ENCODE data around the gene DSCAML1.
A peak's percentile ranks its signal among the peaks of the same experiment; 100 is the strongest.

Gene DSCAML1

DNA sequence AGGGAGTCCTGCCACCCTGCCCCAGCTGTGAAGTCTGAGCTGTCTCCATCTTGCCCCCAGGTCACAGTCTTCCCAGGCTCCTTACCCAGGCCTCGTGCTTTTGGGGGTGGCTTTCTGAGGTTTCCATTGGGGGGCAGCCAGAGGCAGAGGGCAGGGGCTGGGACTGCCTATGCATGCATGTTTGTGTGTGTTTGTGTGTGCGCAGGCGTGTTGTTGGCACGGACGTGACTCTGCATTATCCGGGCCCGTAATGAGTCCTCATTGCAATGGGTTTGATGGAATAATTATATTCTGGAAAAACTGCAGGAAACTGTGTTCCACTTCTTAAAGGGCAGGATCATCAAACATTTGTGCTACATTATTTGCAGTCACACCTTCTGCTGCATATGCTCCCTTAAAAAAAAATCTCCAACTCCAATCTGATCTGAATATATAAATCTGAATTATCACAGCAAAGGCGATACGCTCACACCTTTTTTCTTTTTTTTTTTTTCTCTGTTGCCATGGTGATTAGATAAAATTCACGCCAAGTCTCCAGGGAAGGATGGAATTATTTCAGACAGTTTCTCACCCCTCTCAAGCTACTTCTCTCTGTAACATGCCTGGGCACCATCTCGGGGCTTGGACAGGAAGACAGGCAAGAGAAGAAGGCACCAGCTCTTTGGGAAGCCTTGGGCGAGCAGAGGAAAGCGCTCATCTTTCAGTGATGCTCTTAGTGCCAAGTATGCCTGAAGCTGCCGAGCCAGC lies 45.9 kb downstream of the DSCAML1 start:
- no peak for DNase-seq

DNA sequence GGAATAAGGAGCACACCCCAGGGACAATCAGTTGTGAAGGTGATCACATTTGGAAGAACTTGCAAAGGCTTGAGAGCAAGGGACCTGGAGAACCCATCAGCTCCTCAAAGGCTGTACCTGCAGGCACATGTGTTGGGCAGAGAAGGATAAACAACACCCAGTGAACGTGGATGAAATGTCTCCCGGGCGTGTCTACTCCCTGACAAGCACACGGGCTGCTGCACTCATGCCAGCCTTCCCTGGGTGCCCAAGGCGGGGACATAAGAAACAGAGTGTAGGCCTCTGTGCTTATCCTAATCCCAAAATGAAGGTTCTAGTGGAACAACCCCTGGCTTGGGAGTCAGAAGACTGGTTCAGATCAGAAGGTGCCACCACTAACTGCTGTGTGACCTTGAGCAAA lies 46.7 kb downstream of the DSCAML1 start:
- DNase-seq = no peak

- no peak for DNase-seq
Observed at GRCh38 chr11:117749541-117749910, 47.5 kb downstream of the DSCAML1 start.

DNA sequence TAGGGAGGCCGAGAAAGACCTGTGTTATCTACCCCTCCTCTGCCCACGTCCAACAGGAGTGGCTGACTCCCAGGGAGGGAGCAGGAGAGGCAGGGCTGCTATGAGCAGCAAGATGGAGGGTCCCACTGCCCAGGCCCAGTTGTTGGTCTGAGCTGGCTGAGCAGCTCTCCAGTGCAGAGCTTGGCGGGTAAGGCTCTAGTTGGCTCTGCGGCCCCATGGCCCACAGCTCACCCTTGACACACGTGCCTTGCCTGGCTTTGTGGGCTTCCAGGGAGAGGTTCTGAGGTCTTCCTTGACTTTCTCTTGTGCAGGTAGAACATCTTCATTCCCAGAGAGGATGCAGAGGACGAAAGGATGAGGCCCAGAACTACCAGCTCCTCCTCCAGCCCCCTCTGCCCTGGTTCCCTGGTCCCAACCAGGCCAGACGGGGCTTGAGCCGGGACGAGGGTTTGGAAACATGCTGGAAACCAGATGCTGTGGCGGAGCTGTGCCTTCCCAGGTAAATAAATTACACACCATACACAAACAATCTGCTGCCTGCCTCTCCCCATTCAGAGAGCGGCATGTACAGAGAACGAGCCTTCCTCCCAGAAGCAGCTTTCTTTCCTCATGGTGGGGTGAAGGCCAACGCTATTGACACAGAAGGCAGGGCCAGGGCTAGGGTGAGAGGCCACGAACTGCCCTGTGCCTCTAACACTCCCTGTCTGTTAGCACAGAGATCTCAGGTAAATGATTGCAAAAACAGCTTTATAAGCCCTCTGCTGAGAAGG lies 48.1 kb downstream of the DSCAML1 start:
- DNase-seq = no peak

DNA sequence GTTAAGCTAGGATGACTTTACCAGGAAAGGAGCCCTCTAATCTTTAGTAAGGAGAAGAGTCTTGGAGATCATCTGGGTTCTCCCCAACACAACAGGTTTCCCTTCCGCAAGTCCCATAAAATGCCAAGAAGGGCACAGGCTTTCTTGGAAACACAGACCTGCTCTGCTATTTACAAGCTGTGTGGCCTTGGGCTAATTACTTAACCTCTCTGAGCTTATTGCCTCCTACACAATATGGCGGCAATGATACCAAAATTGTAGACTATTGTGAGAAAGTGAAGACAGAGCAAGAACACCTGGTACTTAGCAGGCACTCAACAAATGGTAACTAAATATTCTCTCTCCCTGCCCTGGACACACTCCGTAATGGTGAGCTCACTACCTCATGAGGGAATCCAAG lies 49.1 kb downstream of the DSCAML1 start:
- no peak for DNase-seq

GRCh38 chr11:117745346-117745745 lies 51.7 kb downstream of the DSCAML1 start:
- no peak for DNase-seq

- no peak for DNase-seq
Observed at GRCh38 chr11:117744471-117745150, 52.4 kb downstream of the DSCAML1 start.

DNA sequence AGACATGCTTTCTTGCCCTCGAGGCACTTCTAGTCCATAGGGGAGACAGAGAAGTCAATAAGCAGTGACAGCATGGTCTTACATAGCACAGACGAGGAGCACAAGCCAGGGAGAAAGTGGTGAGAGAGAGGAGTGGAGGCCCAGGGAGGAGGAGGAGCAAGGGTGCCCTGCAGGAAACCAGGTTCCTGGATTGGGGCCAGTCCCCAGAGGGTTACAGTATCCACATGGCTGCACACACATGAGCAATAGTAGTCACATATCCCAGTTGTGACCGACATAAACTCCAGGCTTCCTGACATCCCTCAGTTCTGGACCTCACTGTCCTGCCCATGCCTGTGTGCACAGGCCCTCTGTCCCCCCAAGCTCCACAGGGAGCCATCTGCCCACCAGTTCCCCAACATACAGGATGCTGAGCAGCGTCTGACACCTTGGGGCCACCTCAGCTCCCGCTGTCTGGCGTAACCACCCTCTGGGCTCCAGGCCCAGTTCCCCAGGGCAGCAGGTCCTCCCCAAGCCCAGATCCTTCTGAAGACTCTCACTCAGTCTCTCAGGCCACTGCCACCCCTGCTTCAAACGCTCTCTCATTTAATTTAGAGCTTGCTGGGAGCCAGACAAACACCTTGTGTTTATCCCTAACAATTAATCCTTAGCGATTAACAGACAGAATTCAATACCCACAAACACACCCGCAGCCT lies 53.7 kb downstream of the DSCAML1 start:
- no peak for DNase-seq

DNA sequence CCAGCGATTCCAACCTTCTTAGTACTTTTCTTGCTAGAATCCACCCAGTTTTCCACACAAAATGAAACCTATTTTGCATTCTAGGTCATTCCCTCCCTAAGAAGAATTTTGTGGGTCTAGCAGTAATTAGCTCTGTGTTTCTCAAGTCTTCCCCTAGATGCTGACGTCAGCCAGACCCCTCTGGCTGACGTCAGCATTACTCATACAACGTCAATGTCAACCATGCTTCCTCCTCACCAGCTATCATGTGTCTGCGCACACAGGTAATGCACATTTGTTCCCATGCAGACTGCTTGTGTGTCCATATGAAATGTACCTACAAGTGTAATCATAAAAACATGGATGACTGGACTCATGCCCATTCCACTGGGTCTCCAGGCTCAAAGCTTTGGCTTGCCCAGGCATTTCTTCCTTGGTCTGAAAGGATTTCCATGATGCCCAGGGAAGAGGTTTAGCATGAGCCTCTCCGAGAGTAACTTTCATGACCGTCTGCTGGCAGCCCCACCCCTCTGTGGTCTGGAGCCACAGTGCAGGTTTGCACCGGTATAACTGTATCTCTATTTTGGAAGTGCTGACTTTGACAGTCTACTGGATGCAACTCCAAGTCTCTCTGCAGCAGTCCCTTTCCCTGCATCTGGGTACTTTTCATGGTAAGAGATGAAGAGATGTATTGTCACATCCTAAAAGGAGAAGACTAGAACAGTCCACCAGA lies 58.6 kb downstream of the DSCAML1 start:
- DNase-seq = no peak

DNA sequence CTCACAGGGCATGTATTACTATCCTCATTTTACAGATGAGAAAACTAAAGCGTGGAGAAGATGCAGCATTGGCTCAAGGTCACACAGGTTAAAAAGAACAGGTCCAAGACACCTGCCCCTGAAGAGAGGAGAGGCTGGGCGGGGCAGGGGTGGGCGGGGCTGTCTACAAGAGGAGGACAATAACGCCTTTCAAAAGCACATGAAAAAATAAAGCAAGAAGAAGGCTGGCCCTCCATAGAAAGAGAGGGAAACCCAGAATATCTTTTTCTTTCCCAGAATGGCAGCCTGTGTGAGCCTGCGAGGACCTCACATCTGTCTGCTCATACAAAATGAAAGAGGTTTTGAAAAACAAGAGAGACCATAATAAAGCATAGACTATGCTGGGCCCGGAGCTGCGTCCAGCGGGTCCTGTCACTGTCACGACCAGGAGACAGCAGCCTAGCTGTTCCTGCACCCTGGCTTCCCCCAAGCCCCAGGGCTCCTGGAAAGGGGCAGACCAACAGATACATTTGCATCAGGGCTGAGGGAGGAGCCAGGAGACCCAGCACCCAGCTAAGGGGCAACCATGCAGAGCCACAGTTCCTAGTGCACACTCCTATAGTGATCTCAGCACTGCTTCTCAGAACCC lies 61.6 kb downstream of the DSCAML1 start:
- no peak for DNase-seq

- peak; percentile 52 for DNase-seq
Observed at GRCh38 chr11:117734601-117735024, 62.4 kb downstream of the DSCAML1 start.

DNA sequence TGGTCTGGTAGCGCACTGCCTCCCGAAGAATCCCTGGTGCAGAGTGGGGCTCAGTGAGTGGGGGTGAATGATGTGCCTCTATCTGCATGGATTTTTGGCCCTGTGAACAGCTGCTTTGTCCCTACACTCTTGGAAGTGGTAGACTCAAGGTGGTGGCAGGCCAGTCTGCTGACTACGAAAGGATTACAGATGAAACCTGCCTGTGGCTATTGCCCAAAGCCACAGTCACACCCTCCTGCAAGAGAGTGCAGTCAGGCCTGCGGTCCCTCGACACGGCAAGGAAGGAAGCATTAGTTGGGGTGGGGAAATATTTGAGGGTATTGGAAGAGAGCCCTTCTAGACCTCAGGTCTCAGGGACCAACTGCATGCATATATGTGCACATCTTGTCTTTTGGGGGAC lies 63.7 kb downstream of the DSCAML1 start:
- DNase-seq = peak; percentile 50

DNA sequence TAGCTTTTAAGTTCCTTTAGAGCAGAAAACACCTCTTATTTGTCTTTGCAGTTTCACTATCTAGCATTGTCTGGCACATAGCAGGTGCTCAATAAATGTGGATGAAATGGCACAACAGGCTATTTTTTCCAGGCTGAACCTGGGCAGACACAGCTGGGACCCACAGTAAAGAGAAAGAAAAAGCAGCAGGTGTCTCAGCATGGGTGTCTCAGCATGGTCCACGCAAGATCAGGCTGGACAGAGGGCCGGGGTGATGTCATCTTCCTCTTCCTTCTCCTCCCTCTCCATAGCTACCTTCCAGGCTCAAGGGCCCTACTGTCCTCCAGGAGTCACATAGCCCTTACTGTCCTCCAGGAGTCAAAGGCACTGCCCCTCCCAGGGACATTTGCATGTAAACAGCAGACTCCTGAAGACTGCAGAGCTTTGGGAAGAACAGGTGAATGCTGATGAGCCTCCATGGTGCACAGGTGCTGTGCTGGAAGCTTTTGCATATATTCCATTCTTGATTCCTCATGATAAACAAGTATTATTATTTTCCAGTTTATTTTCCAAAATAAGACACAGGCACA lies 65.2 kb downstream of the DSCAML1 start:
- DNase-seq = no peak

DNA sequence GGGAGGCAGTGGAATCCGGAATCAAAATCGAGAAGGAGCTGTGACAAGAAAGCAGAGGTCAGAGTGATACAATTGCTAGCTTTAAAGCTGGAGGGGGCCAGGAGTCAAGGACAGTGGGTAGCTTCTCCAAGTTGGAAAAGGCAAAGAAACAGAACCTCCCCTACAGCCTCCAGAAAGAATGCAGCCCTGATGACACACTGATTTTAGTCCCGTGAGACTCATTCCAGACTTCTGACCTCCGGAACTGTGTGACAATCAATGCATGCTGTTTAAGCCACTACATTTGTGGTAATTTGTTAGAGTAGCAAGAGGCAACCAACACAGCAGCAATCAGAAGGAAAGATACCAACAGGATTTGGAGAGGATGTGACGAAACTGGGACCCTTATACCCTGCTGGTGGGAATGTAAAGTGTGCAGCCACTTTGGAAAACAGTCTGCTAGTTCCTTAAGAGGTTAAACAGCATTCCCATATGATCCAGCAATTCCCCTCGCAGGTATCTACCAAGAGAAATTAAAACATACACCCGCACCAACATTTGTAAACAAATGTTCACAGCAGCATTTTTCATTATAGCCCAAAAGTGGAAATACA lies 66.7 kb downstream of the DSCAML1 start:
- DNase-seq = no peak

DNA sequence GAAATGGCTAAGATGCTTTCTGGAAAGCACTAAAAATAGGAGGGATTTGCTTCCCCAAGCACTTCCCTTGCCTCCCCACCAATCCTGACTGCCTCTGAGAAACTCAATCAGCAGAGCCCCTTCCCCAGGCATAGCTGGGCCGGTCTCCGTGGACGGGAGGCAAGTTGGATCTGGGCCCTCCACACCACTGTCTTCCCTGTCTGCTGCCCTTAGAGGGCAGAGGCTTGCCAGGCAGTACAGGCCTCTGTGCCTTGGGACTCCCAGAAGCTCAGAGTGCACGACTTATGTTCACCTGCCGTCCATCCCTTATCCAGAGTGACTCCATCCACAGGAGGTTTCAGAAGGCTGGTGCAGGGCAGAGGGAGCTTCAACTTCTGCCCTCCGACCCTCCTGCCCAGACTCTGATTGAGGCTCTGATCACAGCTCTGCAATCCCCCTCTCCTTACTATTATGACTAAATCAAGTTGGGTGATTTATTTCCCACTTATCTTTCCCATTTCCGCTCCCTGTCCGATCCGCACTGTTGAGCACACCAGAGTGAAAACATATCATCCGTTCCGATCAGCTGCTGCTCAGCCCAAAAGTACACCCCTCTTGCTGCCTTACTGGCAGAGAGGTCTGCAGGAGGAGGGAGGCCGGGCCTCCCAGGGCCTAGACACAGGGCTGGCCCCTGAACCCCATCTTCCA lies 71.8 kb downstream of the DSCAML1 start:
- no peak for DNase-seq

- no peak for DNase-seq
Observed at GRCh38 chr11:117724621-117725020, 72.4 kb downstream of the DSCAML1 start.

DNA sequence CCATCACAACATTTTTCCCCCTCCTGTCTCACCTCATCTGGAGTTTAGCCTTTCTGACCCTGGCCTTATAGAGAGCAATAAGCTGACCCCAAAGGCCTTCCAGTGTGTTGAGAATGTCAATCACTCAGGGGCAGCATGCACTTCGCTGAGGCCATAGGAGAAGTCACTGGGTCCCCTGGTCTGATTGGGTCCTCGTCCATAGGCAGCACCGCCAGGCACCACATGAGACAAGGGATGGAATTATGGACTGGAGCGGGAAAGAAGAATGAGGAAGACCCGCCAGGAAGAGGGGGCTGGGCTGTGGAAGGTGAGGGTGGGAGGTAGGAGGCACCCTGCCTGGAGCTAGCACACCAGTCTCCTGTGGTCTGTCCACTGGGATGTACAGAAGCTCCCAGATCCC lies 72.9 kb downstream of the DSCAML1 start:
- no peak for DNase-seq

- no peak for DNase-seq
Observed at GRCh38 chr11:117723277-117724024, 73.6 kb downstream of the DSCAML1 start.

- no peak for DNase-seq
Observed at GRCh38 chr11:117722082-117722481, 74.9 kb downstream of the DSCAML1 start.

- DNase-seq = no peak
Observed at GRCh38 chr11:117720061-117720511, 76.9 kb downstream of the DSCAML1 start.

Data from GF-D8 (cell line).